ENCODE data around the gene CRYL1. TPM values are rescaled to one million over a fixed set of nuclear protein-coding genes. Genes with fewer than 3 reads are reported as not detected.

CRYL1 gene
- total RNA-seq, 1 experiment from 2014 or later, result 13.4 TPM

DNA sequence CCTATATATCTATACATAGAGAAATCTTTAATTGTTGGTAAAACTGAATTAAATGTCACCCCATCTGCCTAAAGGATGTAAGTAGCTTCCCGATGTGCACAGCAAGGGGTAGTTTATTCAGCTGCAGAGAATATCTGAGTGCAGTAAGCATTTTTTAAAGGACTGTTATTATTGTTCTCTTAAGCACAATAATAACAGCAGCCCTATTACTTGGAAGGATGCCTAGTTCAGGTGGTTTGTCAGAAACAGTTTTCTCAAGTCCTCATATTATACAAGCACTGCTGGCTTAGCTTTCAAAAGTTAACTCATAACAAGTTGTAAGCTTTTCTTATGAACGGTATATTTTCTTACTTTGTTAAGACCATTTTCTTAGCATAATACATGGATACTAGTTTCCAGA, 142.6 kb downstream of the CRYL1 start:
- no peak overlapping the region for H3K27ac ChIP-seq (ENCODE audit: low read length)
- H3K36me3 ChIP-seq (ENCODE audit: control insufficient read depth, insufficient read depth, low read length), result no peaks in the 10 kb centered on the region
- in situ Hi-C loops (cut with HindIII; ENCODE audit: low pct_unique_long_range_greater_than_20kb, low sequenced_read_pairs), result no loop called here
- TF ChIP-seq, protein P1, sequence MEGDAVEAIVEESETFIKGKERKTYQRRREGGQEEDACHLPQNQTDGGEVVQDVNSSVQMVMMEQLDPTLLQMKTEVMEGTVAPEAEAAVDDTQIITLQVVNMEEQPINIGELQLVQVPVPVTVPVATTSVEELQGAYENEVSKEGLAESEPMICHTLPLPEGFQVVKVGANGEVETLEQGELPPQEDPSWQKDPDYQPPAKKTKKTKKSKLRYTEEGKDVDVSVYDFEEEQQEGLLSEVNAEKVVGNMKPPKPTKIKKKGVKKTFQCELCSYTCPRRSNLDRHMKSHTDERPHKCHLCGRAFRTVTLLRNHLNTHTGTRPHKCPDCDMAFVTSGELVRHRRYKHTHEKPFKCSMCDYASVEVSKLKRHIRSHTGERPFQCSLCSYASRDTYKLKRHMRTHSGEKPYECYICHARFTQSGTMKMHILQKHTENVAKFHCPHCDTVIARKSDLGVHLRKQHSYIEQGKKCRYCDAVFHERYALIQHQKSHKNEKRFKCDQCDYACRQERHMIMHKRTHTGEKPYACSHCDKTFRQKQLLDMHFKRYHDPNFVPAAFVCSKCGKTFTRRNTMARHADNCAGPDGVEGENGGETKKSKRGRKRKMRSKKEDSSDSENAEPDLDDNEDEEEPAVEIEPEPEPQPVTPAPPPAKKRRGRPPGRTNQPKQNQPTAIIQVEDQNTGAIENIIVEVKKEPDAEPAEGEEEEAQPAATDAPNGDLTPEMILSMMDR (IDR thresholded peaks at IDR 0.05), result no peak
- TF ChIP-seq SIN3A (IDR thresholded peaks at IDR 0.05; ENCODE audit: borderline replicate concordance, insufficient read depth, low read depth, low read length) (no peak), POLR2AphosphoS5 (IDR thresholded peaks at IDR 0.05; ENCODE audit: low read depth, low read length) (no peak), TCF7L2 (IDR thresholded peaks at IDR 0.05; ENCODE audit: low read depth, low read length) (no peak)
- TF ChIP-seq, protein P2, sequence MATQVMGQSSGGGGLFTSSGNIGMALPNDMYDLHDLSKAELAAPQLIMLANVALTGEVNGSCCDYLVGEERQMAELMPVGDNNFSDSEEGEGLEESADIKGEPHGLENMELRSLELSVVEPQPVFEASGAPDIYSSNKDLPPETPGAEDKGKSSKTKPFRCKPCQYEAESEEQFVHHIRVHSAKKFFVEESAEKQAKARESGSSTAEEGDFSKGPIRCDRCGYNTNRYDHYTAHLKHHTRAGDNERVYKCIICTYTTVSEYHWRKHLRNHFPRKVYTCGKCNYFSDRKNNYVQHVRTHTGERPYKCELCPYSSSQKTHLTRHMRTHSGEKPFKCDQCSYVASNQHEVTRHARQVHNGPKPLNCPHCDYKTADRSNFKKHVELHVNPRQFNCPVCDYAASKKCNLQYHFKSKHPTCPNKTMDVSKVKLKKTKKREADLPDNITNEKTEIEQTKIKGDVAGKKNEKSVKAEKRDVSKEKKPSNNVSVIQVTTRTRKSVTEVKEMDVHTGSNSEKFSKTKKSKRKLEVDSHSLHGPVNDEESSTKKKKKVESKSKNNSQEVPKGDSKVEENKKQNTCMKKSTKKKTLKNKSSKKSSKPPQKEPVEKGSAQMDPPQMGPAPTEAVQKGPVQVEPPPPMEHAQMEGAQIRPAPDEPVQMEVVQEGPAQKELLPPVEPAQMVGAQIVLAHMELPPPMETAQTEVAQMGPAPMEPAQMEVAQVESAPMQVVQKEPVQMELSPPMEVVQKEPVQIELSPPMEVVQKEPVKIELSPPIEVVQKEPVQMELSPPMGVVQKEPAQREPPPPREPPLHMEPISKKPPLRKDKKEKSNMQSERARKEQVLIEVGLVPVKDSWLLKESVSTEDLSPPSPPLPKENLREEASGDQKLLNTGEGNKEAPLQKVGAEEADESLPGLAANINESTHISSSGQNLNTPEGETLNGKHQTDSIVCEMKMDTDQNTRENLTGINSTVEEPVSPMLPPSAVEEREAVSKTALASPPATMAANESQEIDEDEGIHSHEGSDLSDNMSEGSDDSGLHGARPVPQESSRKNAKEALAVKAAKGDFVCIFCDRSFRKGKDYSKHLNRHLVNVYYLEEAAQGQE (IDR thresholded peaks at IDR 0.05; ENCODE audit: insufficient read depth in 1 of 2, low read depth in 2 of 2, low read length in 1 of 2), result no peak
- ATAC-seq, result no peak
- no peak for DNase-seq (ENCODE audit: low read depth, low spot score)
- H3K27me3 ChIP-seq (ENCODE audit: control insufficient read depth, insufficient read depth, low read length), result no peaks in the 10 kb centered on the region
- intact Hi-C loops (cut with micrococcal nuclease; ENCODE audit: unreplicated experiment), result no loop called here
- ChIA-PET POLR2A (no interaction called here), CTCF (no interaction called here)
- H3K4me3 ChIP-seq (ENCODE audit: low read depth in 2 of 2, low read length in 2 of 2), result no peak overlapping the region
- H3K4me1 ChIP-seq (ENCODE audit: control insufficient read depth, insufficient read depth, low read length), result no peaks in the 10 kb centered on the region; the same call in 1 of the 2 replicates
- no peaks in the 10 kb centered on the region for H3K9me3 ChIP-seq (ENCODE audit: control insufficient read depth, insufficient read depth, low read depth, low read length)
- no TSS peak for BruUV-seq (replicated peaks)

DNA sequence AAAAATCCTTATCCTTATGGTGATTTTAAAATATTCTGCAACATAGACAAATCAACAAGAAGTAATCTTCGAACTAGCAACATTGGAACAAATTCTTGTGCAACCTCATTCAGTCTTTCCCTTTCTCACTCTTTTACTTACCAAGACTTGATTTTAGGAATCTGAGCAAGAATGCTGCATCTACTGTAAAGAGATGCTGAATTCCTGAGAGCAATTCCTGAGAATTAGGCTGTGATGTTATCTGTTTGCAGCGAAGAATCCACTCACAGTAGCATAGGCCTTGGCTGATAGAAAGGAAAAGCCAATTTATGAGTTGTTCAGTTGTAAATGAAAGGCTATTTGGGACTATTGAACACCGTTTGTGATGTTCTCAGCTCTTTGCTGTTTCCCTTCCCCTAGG, 144.3 kb downstream of the CRYL1 start:
- CTCF ChIA-PET, result no interaction called here
- H3K4me1 ChIP-seq (ENCODE audit: control insufficient read depth, insufficient read depth, low read length), result no peaks in the 10 kb centered on the region
- in situ Hi-C loops (cut with HindIII; ENCODE audit: low pct_unique_long_range_greater_than_20kb, low sequenced_read_pairs) (no loop called here), intact Hi-C loops (cut with micrococcal nuclease; ENCODE audit: unreplicated experiment) (no loop called here)
- ATAC-seq (no peak), DNase-seq (ENCODE audit: low read depth, low spot score) (no peak)
- no peak overlapping the region for H3K27ac ChIP-seq (ENCODE audit: low read length)
- H3K27me3 ChIP-seq (ENCODE audit: control insufficient read depth, insufficient read depth, low read length), result no peaks in the 10 kb centered on the region
- BruUV-seq (replicated peaks), result no TSS peak
- POLR2A ChIA-PET, result no interaction called here
- H3K36me3 ChIP-seq (ENCODE audit: control insufficient read depth, insufficient read depth, low read length), result no peaks in the 10 kb centered on the region
- no peak for TF ChIP-seq TCF7L2 (IDR thresholded peaks at IDR 0.05; ENCODE audit: low read depth, low read length)
- TF ChIP-seq, protein P2 (IDR thresholded peaks at IDR 0.05; ENCODE audit: insufficient read depth in 1 of 2, low read depth in 2 of 2, low read length in 1 of 2), result no peak
- no peak for TF ChIP-seq POLR2AphosphoS5 (IDR thresholded peaks at IDR 0.05; ENCODE audit: low read depth, low read length)
- TF ChIP-seq SIN3A (IDR thresholded peaks at IDR 0.05; ENCODE audit: borderline replicate concordance, insufficient read depth, low read depth, low read length), result no peak
- H3K9me3 ChIP-seq (ENCODE audit: control insufficient read depth, insufficient read depth, low read depth, low read length), result no peaks in the 10 kb centered on the region
- H3K4me3 ChIP-seq (ENCODE audit: low read depth in 2 of 2, low read length in 2 of 2), result no peak overlapping the region

Measured in Panc1 (cell line).